ENCODE measurements around the gene DUS1L.

DNA sequence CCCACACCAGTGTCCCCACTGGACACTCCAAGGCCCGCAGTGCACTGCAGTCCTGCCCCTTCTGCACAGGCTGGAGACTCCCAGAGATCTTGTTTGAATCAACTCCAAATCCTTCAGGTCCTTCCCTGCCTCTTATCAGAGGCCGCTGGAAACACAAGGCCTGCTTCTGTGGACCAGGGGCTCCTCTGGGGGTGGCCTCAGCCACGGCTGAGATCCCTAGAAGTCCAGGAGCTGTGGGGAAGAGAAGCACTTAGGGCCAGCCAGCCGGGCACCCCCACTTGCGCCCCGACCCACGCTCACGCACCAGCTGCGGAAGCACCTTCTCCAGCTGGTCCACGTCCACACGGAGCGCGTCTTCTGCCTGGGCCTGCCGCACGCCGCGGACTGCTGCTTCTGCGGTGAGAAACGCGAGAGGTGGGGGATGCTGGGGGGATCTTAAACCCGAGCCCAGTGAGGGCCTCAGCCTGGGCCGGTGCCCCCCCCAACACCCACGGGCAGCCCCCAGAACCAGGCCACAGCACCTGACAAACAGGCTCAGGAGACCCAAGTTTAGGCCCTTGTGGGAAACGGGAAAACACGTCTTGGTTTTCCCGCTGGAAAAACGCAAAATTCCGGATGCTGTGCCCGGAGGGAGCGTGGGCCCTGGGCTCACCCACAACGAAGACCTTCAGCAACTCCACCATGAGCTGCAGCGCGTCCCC is 46.5 kb downstream of the DUS1L start:
- TF ChIP-seq CTCF (conservative IDR thresholded peaks at IDR 0.05; ENCODE audit: low read length) = no peak
- no peak for TF ChIP-seq EZH2phosphoT487 (IDR thresholded peaks at IDR 0.05; ENCODE audit: borderline replicate concordance)
